C4-2B (cell line): ENCODE results near the gene MRPL4.

Source experiments
- CTCF ChIP-seq: fragments of 450-650 bp; conservative IDR thresholded peaks from 2 replicates; pipeline ENCODE4 v1.5.1; 2017; ENCODE audit warnings: mild to moderate bottlenecking
- ZFX ChIP-seq: fragments of 450-650 bp; IDR thresholded peaks from 2 replicates; pipeline ENCODE4 v1.6.1; 2017

- no peak for TF ChIP-seq CTCF
- TF ChIP-seq ZFX, result no peak
Measured at GRCh38 chr19:10292789-10293636, 41.0 kb downstream of the MRPL4 start.
